Tibial nerve (tissue), 4 donors: Measurements from ENCODE around the gene PTPRD. TPM values are rescaled to one million over a fixed set of nuclear protein-coding genes. Genes with fewer than 3 reads are reported as not detected.

Experiments
- DNase-seq, 2 donors: peaks; one replicate each; pipeline ENCODE4 v3.0.0-alpha.2; 2019; ENCODE audit warnings: low spot score in 2 of 2
- H3K27ac ChIP-seq, 4 donors: fragments of 200-600 bp; sonication (generic) in 3 of 4; one replicate each; pipeline ENCODE4 v1.5.1; 2017 to 2019; ENCODE audit warnings: mild to moderate bottlenecking in 1 of 4
- H3K27me3 ChIP-seq, 2 donors: fragments of 200-600 bp; sonication (generic) in 1 of 2; one replicate each; pipeline versions ENCODE4 v1.5.1 to v1.6.0; 2017 to 2019
- H3K36me3 ChIP-seq, 3 donors: fragments of 200-600 bp; sonication (generic); one replicate each; pipeline ENCODE4 v1.5.1; 2018 to 2019
- H3K4me1 ChIP-seq, 4 donors: fragments of 200-600 bp; sonication (generic) in 3 of 4; one replicate each; pipeline ENCODE4 v1.5.1; 2017 to 2019
- H3K4me3 ChIP-seq, 4 donors: fragments of 200-600 bp; sonication (generic) in 3 of 4; one replicate each; pipeline ENCODE4 v1.5.1; 2017 to 2019; ENCODE audit warnings: mild to moderate bottlenecking in 1 of 4, moderate library complexity in 1 of 4
- H3K9me3 ChIP-seq, 4 donors: fragments of 200-600 bp; sonication (generic) in 3 of 4; one replicate each; pipeline ENCODE4 v1.5.1; 2017 to 2019
- CTCF ChIP-seq, 5 experiments: fragments of 200-600 bp in 3 of 5; fragments of 450-650 bp in 2 of 5; sonication (generic) in 3 of 5; IDR thresholded peaks; one replicate each; pipeline ENCODE4 v1.5.1; 2016 to 2019; ENCODE audit warnings: antibody characterized with exemption in 5 of 5, mild to moderate bottlenecking in 3 of 5, moderate library complexity in 2 of 5
- EP300 ChIP-seq, 2 donors: sonication (generic); formaldehyde crosslinking; IDR thresholded peaks; one replicate each; pipeline ENCODE4 v1.6.1; 2017; ENCODE audit warnings: antibody characterized with exemption in 2 of 2, mild to moderate bottlenecking in 1 of 2
- POLR2A ChIP-seq, 2 donors: fragments of 450-650 bp; IDR thresholded peaks; one replicate each; pipeline ENCODE4 v1.6.1; 2017; ENCODE audit warnings: antibody characterized with exemption in 2 of 2, mild to moderate bottlenecking in 2 of 2, moderate library complexity in 2 of 2
- WGBS, 2 donors: methylation state at CpG; one replicate each; pipeline ENCODE4 v1.1.5; 2018; 5-methylcytosine and 5-hydroxymethylcytosine counted together
- total RNA-seq, 4 donors: library from RNA; depleted of rRNA; stranded (reverse); fragments of >200 nt; gene quantifications; one replicate each; pipeline ENCODE4 v1.1.0, GENCODE V29; 2016

PTPRD gene
- total RNA-seq, 4 donors from 2014 or later, result 1.7 to 13.2 (median 5.1) TPM

- Histone ChIP-seq H3K4me3 (no peak overlapping the region), H3K4me1 (no peaks in the 10 kb centered on the region), H3K9me3 (no peaks in the 10 kb centered on the region), H3K27ac (no peak overlapping the region), H3K36me3 (no peaks in the 10 kb centered on the region), H3K27me3 (no peaks in the 10 kb centered on the region)
- WGBS, 2 donors, result 60 to 63% methylated on average over 2 of the region's 2 CpGs
- DNase-seq, result no peak
- TF ChIP-seq POLR2A (IDR thresholded peaks at IDR 0.05) (no peak), EP300 (IDR thresholded peaks at IDR 0.05) (no peak), CTCF (IDR thresholded peaks at IDR 0.05) (no peak)
Observed at GRCh38 chr9:10242255-10242654, 370.5 kb downstream of the PTPRD start.

GRCh38 chr9:10238087-10238486, 374.7 kb downstream of the PTPRD start:
- Histone ChIP-seq H3K36me3 (no peaks in the 10 kb centered on the region), H3K4me3 (no peak overlapping the region), H3K27ac (no peak overlapping the region), H3K4me1 (no peaks in the 10 kb centered on the region), H3K27me3 (no peaks in the 10 kb centered on the region), H3K9me3 (no peaks in the 10 kb centered on the region)
- TF ChIP-seq CTCF (IDR thresholded peaks at IDR 0.05), result no peak
- no peak for TF ChIP-seq POLR2A (IDR thresholded peaks at IDR 0.05)
- TF ChIP-seq EP300 (IDR thresholded peaks at IDR 0.05), result no peak
- no peak for DNase-seq
- 65 to 71% methylated on average over 1 of the region's 1 CpG for WGBS, 2 donors

GRCh38 chr9:10237584-10237983, 375.2 kb downstream of the PTPRD start:
- Histone ChIP-seq H3K27ac (no peak overlapping the region), H3K27me3 (no peaks in the 10 kb centered on the region), H3K4me1 (no peaks in the 10 kb centered on the region), H3K4me3 (no peak overlapping the region), H3K36me3 (no peaks in the 10 kb centered on the region), H3K9me3 (no peaks in the 10 kb centered on the region)
- no peak for DNase-seq
- TF ChIP-seq CTCF (IDR thresholded peaks at IDR 0.05) (no peak), POLR2A (IDR thresholded peaks at IDR 0.05) (no peak), EP300 (IDR thresholded peaks at IDR 0.05) (no peak)

- Histone ChIP-seq H3K27me3 (no peaks in the 10 kb centered on the region), H3K27ac (no peak overlapping the region), H3K36me3 (no peaks in the 10 kb centered on the region), H3K4me3 (no peak overlapping the region), H3K9me3 (no peaks in the 10 kb centered on the region), H3K4me1 (no peaks in the 10 kb centered on the region)
- TF ChIP-seq CTCF (IDR thresholded peaks at IDR 0.05) (no peak), EP300 (IDR thresholded peaks at IDR 0.05) (no peak), POLR2A (IDR thresholded peaks at IDR 0.05) (no peak)
- no peak for DNase-seq
- WGBS, 2 donors, result 89 to 92% methylated on average over 2 of the region's 2 CpGs
Observed at GRCh38 chr9:10236161-10236560, 376.6 kb downstream of the PTPRD start.

- H3K9me3 ChIP-seq, result no peaks in the 10 kb centered on the region
- no peak for DNase-seq
- H3K4me1 ChIP-seq, result no peaks in the 10 kb centered on the region
- no peaks in the 10 kb centered on the region for H3K27me3 ChIP-seq
- no peak overlapping the region for H3K4me3 ChIP-seq
- H3K27ac ChIP-seq, result no peak overlapping the region
- whole genome bisulfite sequencing, 2 donors, result 85 to 92% methylated on average over 5 of the region's 5 CpGs
- H3K36me3 ChIP-seq, result no peaks in the 10 kb centered on the region
- TF ChIP-seq POLR2A (IDR thresholded peaks at IDR 0.05) (no peak), CTCF (IDR thresholded peaks at IDR 0.05) (no peak), EP300 (IDR thresholded peaks at IDR 0.05) (no peak)
Observed at GRCh38 chr9:10235376-10235775, 377.4 kb downstream of the PTPRD start.
